Panc1 (cell line): ENCODE results near the gene FRMD4A. TPM values are rescaled to one million over a fixed set of nuclear protein-coding genes. Genes with fewer than 3 reads are reported as not detected.
A peak's percentile ranks its signal among the peaks of the same experiment; 100 is the strongest.

ENCODE experiments used
- ATAC-seq: fragments of 200-7000 bp; cut with Tn5 transposase; 2 replicates; pipeline ENCODE4 v1.9.1; 2020; ENCODE audit warnings: mild to moderate bottlenecking, moderate library complexity
- Bru-seq: library from RNA; stranded (reverse); fragments of 400-500 nt; gene quantifications from one replicate; lab custom pipeline; 2021; lab: Mats Ljungman, UMichigan
- BruChase-seq, 2 experiments: library from RNA; stranded (reverse); fragments of 400-500 nt; gene quantifications; one replicate each; lab custom pipeline; 2021; lab: Mats Ljungman, UMichigan
- BruUV-seq: library from RNA; stranded (reverse); fragments of 400-500 nt; replicated peaks from 2 replicates; lab custom pipeline; 2021; lab: Mats Ljungman, UMichigan
- CTCF ChIA-PET: fragments of 300-600 bp; sonication (Branson Sonifier 250); formaldehyde crosslinking; loops from one replicate; lab custom pipeline; 2022; ENCODE audit warnings: antibody characterized with exemption; lab: Charles Lee
- POLR2A ChIA-PET: fragments of 300-600 bp; sonication (Branson Sonifier 250); formaldehyde crosslinking; loops from one replicate; lab custom pipeline; 2022; ENCODE audit warnings: antibody characterized with exemption; lab: Charles Lee
- DNase-seq: peaks from one replicate; pipeline ENCODE4 v3.0.0-alpha.2; 2010; ENCODE audit warnings: low read depth, low spot score
- H3K27ac ChIP-seq: 2 replicates; pipeline ENCODE4 v1.5.1; 2011; ENCODE audit warnings: mild to moderate bottlenecking, low read length, inconsistent platforms
- H3K27me3 ChIP-seq: fragments of 200-500 bp; sonication (Bioruptor generic); 2 replicates; pipeline ENCODE4 v1.6.0; 2014; ENCODE audit warnings: low read length, inconsistent platforms; ENCODE audit not compliant: control insufficient read depth, insufficient read depth
- H3K36me3 ChIP-seq: fragments of 200-500 bp; sonication (Bioruptor generic); 2 replicates; pipeline ENCODE4 v1.5.1; 2014; ENCODE audit warnings: inconsistent platforms, mild to moderate bottlenecking, low read length, moderate library complexity; ENCODE audit not compliant: control insufficient read depth, insufficient read depth
- H3K4me1 ChIP-seq: 2 replicates; pipeline ENCODE4 v1.5.1; 2011; ENCODE audit warnings: inconsistent platforms, mild to moderate bottlenecking, low read length, moderate library complexity; ENCODE audit not compliant: control insufficient read depth, insufficient read depth
- H3K4me3 ChIP-seq, 2 experiments: 2 replicates each; pipeline ENCODE4 v1.5.1; 2011 to 2012; ENCODE audit warnings: low read depth in 2 of 2, low read length in 2 of 2, mild to moderate bottlenecking in 2 of 2, inconsistent platforms in 1 of 2, moderate library complexity in 1 of 2
- H3K9me3 ChIP-seq: fragments of 200-500 bp; sonication (Bioruptor generic); 2 replicates; pipeline ENCODE4 v1.5.1; 2014; ENCODE audit warnings: low read depth, mild to moderate bottlenecking, inconsistent platforms, low read length, moderate library complexity; ENCODE audit not compliant: control insufficient read depth, insufficient read depth
- CTCF ChIP-seq: fragments of 450-650 bp; IDR thresholded peaks from 2 replicates; pipeline ENCODE4 v1.5.1; 2017; ENCODE audit warnings: mild to moderate bottlenecking
- POLR2AphosphoS5 ChIP-seq: IDR thresholded peaks from 2 replicates; pipeline ENCODE4 v1.6.1; 2012; ENCODE audit warnings: mild to moderate bottlenecking, low read depth, low read length, moderate library complexity
- SIN3A ChIP-seq: IDR thresholded peaks from 2 replicates; pipeline ENCODE4 v1.6.1; 2012; ENCODE audit warnings: low read depth, mild to moderate bottlenecking, low read length, moderate library complexity, borderline replicate concordance; ENCODE audit not compliant: insufficient read depth
- TCF7L2 ChIP-seq: IDR thresholded peaks from 2 replicates; pipeline ENCODE4 v1.6.1; 2011; ENCODE audit warnings: mild to moderate bottlenecking, low read depth, low read length, inconsistent platforms
- in situ Hi-C: cut with HindIII; loops from 2 replicates; pipeline ENCODE4 v1.10.0; 2016; ENCODE audit warnings: low sequenced_read_pairs, low pct_unique_long_range_greater_than_20kb
- intact Hi-C: fragments of 100-400 bp; cut with micrococcal nuclease; formaldehyde crosslinking; loops from one replicate; pipeline ENCODE4 v1.10.0; 2022; ENCODE audit not compliant: unreplicated experiment
- long read RNA-seq: library from polyadenylated mRNA; unstranded; transcript quantifications from one replicate; pipeline ENCODE4 v2.0.0, GENCODE V29; 2021; ENCODE audit not compliant: unreplicated experiment
- polyA plus RNA-seq: library from polyadenylated mRNA; unstranded; fragments of >200 nt; gene quantifications from one replicate; pipeline ENCODE4 v1.2.1, GENCODE V29; 2012; ENCODE audit warnings: missing spikeins; ENCODE audit not compliant: insufficient read length
- total RNA-seq: library from RNA; stranded (reverse); gene quantifications from one replicate; pipeline ENCODE4 v1.2.1, GENCODE V29; 2021; ENCODE audit not compliant: unreplicated experiment
- TF ChIP-seq, protein P1 (sequence below), 2 experiments: IDR thresholded peaks; 2 replicates each; pipeline ENCODE4 v1.6.1; 2011 to 2012; ENCODE audit warnings: low read depth in 2 of 2, control low read depth in 1 of 2, low read length in 1 of 2, mild to moderate bottlenecking in 1 of 2, moderate library complexity in 1 of 2; ENCODE audit not compliant: insufficient read depth in 1 of 2

Gene FRMD4A
- total RNA-seq (7.1 TPM), Bru-seq, nascent RNA (percentile 33 among the genes with signal in this experiment), BruChase-seq, experiment 1, labeled RNA remaining after a 2-hour chase (percentile 28 among the genes with signal in this experiment), BruChase-seq, experiment 2, labeled RNA remaining after a 6-hour chase (percentile 31 among the genes with signal in this experiment)
- 13.8 TPM for polyA plus RNA-seq
- long read RNA-seq, partial matches to known transcripts, result 3 of 13 reads
- long read RNA-seq, other reads (novel, unspliced or antisense), result 7 of 13 reads

DNA sequence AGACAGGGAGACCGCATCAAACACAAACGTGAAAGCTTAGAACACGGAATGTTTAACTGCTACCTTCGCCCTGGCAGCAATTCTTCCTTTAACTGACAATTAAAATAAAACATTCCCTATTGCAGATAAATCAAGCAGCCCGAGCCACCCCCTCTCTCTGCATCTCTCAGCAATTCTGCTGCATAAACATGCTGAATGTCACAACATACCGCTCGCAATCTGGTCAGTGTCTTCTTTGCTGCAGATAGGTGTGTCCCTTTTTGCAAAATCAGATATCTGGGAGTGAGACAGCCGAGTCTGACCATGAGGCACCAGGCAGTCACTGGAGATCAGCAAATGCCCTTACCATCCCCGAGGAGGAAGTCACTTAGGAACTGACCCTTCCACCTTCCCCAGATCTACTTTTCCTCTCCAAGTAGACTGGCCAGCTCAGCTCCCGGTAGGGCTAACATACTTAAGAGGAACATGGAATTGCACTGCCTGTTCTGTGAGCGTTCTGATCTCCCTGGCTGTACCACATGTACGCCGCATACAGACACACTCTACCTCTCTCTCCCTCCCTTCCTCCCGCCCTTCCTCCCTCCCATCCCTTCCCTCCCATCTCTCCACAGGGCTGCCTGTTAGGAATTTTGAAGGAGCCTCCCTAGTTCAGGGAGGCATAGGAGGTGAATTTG is at the start of gene FRMD4A:
FRMD4A (minus strand) TSS at position 537 of the 674 bp plus-strand sequence.
- DNase-seq, result no peak
- TF ChIP-seq SIN3A (no peak), CTCF (no peak), TCF7L2 (no peak), POLR2AphosphoS5 (no peak)
- TF ChIP-seq, protein P1, sequence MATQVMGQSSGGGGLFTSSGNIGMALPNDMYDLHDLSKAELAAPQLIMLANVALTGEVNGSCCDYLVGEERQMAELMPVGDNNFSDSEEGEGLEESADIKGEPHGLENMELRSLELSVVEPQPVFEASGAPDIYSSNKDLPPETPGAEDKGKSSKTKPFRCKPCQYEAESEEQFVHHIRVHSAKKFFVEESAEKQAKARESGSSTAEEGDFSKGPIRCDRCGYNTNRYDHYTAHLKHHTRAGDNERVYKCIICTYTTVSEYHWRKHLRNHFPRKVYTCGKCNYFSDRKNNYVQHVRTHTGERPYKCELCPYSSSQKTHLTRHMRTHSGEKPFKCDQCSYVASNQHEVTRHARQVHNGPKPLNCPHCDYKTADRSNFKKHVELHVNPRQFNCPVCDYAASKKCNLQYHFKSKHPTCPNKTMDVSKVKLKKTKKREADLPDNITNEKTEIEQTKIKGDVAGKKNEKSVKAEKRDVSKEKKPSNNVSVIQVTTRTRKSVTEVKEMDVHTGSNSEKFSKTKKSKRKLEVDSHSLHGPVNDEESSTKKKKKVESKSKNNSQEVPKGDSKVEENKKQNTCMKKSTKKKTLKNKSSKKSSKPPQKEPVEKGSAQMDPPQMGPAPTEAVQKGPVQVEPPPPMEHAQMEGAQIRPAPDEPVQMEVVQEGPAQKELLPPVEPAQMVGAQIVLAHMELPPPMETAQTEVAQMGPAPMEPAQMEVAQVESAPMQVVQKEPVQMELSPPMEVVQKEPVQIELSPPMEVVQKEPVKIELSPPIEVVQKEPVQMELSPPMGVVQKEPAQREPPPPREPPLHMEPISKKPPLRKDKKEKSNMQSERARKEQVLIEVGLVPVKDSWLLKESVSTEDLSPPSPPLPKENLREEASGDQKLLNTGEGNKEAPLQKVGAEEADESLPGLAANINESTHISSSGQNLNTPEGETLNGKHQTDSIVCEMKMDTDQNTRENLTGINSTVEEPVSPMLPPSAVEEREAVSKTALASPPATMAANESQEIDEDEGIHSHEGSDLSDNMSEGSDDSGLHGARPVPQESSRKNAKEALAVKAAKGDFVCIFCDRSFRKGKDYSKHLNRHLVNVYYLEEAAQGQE (IDR thresholded peaks at IDR 0.05; ENCODE audit: insufficient read depth in 1 of 2, low read depth in 2 of 2, low read length in 1 of 2), result no peak
- Histone ChIP-seq H3K27me3 (no peaks in the 10 kb centered on the region; the same call in 1 of the 2 replicates), H3K4me1 (no peaks in the 10 kb centered on the region), H3K36me3 (no peaks in the 10 kb centered on the region), H3K9me3 (no peaks in the 10 kb centered on the region), H3K27ac (no peak within 1 kb of the TSS), H3K4me3 (no peak within 1 kb of the TSS)
- ATAC-seq, result no peak
- in situ Hi-C loops, result no loop called here
- BruUV-seq, result no TSS peak
- intact Hi-C loops, result no loop called here
- POLR2A ChIA-PET, result no interaction called here
- CTCF ChIA-PET, result no interaction called here

GRCh38 chr10:14379556-14380280 is 49.0 kb upstream of the FRMD4A start:
- no peaks in the 10 kb centered on the region for H3K9me3 ChIP-seq
- no peak overlapping the region for H3K4me3 ChIP-seq
- ChIA-PET POLR2A (no interaction called here), CTCF (no interaction called here)
- DNase-seq (no peak), ATAC-seq (no peak)
- intact Hi-C loops (no loop called here), in situ Hi-C loops (no loop called here)
- H3K4me1 ChIP-seq, result no peaks in the 10 kb centered on the region
- TF ChIP-seq SIN3A (no peak), POLR2AphosphoS5 (no peak), TCF7L2 (no peak), CTCF (no peak)
- TF ChIP-seq, protein P1 (IDR thresholded peaks at IDR 0.05; ENCODE audit: insufficient read depth in 1 of 2, low read depth in 2 of 2, low read length in 1 of 2), result no peak
- BruUV-seq, result no TSS peak
- no peaks in the 10 kb centered on the region for H3K36me3 ChIP-seq
- no peaks in the 10 kb centered on the region for H3K27me3 ChIP-seq
- H3K27ac ChIP-seq, result no peak overlapping the region
